Neural cell (in vitro differentiated cells): ENCODE measurements around the gene FN3KRP.

Source experiments
- CTCF ChIP-seq: fragments of 450-650 bp; IDR thresholded peaks from 2 replicates; pipeline ENCODE4 v1.5.1; 2014; ENCODE audit warnings: antibody characterized with exemption, mild to moderate bottlenecking, moderate library complexity; ENCODE audit not compliant: poor library complexity, severe bottlenecking
- EP300 ChIP-seq: fragments of 450-650 bp; conservative IDR thresholded peaks from 2 replicates; pipeline ENCODE4 v1.6.1; 2014; ENCODE audit warnings: antibody characterized with exemption, mild to moderate bottlenecking, moderate library complexity; ENCODE audit not compliant: poor library complexity, severe bottlenecking
- EZH2 ChIP-seq: fragments of 200-600, 300-800 bp; shearing (Covaris generic), sonication (generic); IDR thresholded peaks from 2 replicates; pipeline ENCODE4 v1.6.1; 2014; ENCODE audit warnings: antibody characterized with exemption, low read length, borderline replicate concordance, mild to moderate bottlenecking; ENCODE audit not compliant: insufficient read depth, poor library complexity, severe bottlenecking
- POLR2AphosphoS5 ChIP-seq: IDR thresholded peaks from 2 replicates; pipeline ENCODE4 v1.6.1; 2012
- RAD21 ChIP-seq: fragments of 450-650 bp; conservative IDR thresholded peaks from 2 replicates; pipeline ENCODE4 v1.6.1; 2014; ENCODE audit warnings: antibody characterized with exemption, mild to moderate bottlenecking, moderate library complexity
- REST ChIP-seq: IDR thresholded peaks from 2 replicates; pipeline ENCODE4 v1.6.1; 2012; ENCODE audit warnings: borderline replicate concordance

GRCh38 chr17:82753201-82753464 lies 36.6 kb downstream of the FN3KRP start:
- TF ChIP-seq EP300 (no peak), CTCF (no peak), POLR2AphosphoS5 (no peak), EZH2 (no peak), RAD21 (no peak), REST (no peak)
